GM03348 (cell line): Measurements from ENCODE around the gene SEMA3B.
"Not testable (repeated sequence)": the region's sequence is repeated elsewhere in the genome, so short reads cannot be mapped to it uniquely, and the experiment has no call there.

ENCODE experiments used
- DNase-seq: peaks from one replicate; pipeline ENCODE4 v3.0.0; 2012; ENCODE audit warnings: low spot score

Gene SEMA3B

DNA sequence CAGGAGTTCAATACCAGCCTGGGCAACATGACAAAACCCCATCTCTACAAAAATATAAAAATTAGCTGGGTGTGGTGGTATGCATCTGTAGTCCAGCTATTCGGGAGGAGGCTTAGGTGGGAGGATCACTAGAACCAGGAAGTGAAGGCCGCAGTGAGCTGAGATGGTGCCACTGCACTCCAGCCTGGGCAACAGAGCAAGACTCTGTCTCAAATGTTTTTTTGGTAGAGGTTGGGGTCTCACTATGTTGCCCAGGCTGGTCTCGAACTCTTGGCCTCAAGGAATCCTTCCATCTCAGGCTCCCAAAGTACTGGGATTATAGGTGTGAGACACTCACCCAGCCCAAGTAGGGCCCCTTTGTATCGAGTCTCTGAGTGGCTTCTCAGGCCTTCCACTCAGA is 25.1 kb downstream of the SEMA3B start:
- no peak for DNase-seq

DNA sequence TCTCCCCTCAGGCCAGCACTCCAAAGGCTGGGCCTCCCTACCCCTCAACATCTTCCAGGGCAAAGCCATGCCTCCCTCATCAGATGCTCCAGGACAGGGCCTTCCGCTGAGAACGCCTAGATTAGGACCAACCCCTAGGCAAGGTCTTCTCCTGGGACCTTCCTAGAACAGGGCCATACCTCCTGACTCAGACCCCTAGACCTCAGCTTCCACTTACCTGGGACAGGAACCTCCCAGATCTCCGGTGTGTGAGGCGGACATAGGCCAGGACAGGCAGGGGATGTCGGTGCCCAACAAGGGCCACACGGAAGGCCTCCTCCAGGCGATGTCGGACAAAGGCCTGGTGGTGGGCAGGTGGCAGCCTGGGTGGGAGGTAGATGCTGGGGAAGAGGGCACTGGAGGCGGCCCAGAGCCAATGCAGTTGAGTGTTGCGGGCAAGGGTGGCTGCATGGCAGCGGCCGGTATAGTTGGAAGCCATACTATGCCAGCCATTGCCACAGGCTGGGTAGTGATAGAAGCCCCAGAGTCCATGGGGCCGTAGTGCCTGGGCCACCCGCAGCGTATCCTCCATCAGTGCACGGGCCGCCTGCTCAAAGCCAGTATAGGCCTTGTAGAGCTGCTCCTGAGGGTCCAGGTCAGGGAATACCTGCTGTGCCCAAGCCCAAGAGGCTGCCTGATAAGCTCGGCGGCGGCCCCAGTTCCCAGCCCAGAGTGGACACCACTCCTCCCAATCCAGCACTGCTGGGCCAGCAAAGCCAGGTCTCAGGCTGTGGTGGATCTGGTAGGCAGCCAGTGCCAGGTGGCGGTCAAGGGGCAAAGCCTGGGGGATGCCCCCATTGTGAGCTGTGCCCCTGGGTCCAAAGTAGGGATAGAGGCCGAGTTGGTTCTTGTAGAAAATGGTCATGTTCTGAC is 25.8 kb downstream of the SEMA3B start:
- no peak for DNase-seq

DNA sequence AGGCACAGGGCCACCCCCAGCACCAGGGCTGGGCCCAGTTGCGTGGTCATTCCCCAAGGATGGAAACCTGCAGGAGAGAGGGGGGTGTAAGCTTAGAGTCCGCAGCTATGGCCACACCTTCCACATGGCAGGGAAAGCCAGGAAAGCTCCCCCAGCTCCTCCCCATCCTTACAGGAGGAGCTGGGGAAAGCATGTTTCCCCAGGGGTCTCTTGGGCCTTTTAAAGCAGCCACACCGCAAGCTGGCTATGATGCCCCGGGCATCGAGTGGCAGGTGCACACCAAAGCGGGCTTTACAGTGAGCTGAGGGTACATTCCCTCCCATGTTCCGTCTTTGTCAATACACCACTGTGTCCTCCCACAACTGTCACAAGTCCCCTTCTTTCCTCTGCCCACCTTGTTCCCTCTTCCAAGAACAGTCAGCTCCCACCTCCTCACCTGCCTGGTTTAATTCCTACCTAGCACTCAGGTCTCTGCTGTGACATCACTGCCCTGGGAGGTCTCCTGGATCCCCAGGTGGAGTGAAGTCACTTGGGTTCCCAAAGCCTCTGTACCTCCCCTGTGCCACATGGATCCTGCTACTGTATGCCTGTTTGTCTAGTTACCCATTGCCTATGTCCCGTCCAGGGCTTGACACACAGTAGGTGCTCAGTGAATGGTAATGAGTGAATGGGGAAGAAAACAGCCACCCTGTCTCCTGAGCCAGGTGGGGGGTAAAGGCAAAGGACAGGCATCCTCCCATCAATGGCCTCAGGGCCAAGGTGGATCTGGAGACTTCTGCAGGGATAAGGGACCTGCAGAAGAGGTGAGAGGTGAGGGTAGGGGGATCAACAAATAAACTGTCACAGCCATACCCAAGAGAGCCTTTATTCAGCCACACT is 26.8 kb downstream of the SEMA3B start:
- no peak for DNase-seq

DNA sequence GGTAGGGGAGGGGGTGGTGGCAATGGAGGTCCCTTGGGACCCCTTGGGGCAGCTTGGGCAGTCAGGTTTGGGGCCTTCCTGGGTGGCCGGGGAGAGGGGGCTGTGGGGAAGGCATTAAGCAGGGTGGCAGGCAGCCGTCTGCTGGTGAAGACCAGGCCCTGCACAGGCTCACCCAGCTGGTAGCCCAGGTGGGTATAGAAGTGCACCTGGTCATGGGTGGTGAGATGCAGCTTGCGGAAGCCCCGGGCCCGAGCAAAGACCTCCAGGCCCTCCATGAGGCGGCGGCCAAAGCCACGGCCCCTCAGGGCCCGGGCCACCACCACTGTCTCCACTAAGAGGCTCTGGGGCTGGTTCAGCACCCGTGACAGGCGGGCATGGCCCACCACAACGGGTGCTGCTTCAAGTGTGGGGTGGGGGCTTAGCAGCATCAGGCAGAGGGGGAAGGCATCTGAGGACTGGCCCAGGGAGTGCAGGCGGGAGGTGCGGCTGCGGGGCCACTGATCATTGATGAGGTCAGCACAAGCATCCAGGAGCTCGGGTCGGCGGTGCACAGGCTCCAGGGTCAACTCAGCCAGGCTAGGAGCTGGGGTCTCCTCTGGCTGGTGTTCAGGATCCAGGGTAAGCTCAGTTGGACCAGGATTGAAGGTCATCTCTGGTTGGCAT is 27.9 kb downstream of the SEMA3B start:
- no peak for DNase-seq

DNA sequence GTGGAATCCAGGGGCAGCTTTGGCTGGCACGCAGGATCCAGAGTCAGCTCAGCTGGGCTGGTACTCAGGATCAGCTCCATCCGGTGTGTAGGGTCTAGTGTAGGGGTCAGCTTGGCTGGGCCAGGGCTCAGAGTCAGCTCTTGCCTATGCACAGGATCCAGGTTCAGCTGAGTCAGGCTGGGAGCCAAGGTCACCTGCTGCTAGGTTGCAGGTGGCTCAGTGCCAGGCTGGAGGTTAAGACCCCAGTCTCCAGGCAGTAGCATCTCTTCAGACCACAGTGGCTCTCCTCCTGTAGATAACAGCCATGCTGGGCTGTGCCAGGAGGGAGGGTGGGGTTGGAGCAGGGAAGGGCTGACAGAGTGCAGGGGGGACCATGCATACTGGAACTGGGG is 28.4 kb downstream of the SEMA3B start:
- DNase-seq = no peak

DNA sequence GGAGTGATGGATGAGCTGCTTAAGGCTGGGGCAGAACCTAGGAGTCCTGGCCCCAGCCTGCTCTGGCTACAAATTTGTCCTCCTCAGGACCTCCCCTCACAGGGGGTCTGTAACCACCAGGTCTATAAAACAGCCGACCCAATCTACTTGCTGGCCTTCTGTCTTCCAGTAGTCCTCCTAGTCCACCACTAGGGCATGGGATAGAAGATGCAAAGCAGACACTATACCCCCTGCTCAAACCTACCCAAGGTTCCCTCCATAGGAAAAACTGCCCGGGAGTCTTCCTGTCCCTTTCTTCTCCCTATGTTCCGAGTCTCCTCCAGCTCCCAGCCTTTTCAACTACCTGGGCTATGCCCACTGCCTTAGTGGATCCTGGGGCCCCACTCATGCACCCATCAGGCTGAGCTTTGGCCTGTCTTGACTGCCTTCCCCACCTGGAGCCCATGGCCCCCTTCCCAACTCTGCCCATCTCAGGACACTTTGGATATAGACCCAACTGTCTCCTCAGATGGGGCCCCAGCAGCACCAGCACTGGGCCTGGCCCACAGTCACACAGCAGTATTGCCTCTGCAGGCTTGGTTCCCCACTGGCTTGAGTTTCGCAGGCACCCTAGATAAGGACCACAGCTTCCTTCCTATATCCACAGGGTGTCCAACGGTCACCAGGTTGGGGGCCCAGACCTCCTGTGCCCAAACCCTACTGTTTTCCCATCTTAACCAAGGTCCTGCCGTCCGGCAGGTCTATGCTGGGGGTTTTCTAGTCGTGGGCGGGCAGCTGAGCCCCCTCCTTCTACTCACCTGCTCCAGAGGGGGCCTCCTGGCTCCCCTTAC is 29.2 kb downstream of the SEMA3B start:
- DNase-seq = no peak

DNA sequence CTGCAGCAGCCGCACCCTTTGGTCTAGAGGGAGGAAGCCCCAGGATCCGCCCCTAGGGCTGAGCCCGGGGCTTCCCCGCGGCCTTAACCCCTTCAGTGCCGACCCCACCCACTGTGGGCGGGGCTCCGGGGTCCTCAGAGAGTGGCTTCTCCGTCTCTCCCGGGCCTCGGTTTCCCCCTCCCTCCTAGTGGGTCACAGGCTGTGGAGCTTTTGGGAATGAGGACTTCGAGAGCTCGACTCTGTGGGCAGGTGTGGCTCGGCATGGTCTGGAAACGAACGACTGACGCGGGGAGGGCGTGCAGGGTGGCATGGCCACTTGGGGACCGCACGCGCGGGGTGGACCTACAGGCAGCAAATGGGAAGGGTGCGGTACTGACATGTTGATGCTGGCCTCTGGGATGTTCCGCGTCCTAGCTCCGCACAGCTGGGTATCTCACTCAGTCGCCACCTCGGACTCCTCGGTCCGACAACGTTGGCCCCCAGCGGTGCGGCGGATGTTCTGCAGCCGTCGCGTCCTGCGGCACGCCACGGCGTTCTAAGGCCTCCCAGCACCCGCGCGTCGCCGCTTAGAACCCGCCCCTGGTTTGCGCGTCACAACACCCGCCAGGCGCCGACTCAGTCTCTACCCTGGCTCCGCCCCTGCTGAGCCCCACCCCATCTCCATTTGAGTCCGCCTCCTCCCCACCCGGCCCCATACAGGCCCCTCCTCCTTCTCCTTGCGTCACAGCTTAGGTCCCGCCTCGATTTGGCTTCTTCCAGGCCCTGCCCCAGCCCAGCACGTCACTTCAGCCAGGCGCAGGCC is 30.1 kb downstream of the SEMA3B start, which contains the start of the genes HYAL3 and NAA80:
Gene HYAL3 (minus strand): TSS at position 570 of the 802 bp plus-strand sequence. CDS start 3,803 bp downstream, outside the sequence.
Gene NAA80 (minus strand): TSS at position 570 of the 802 bp plus-strand sequence. CDS start 1,942 bp downstream, outside the sequence.
- peak; percentile 100 for DNase-seq

DNA sequence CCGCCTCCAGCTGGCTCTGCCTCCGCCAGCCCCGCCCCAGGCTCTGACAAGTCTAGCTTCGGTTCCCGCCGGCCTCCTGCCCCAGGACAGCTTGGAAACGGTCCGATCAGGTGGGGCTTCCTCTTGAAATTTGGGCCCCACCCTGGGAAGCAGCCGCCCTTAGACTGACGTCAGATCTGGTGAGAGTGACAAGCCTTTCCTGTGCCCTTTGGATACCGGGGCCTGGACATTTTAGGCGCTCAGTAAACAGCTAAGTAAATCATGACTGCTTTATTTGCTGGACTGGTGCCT is 30.6 kb downstream of the SEMA3B start:
- DNase-seq = no peak

DNA sequence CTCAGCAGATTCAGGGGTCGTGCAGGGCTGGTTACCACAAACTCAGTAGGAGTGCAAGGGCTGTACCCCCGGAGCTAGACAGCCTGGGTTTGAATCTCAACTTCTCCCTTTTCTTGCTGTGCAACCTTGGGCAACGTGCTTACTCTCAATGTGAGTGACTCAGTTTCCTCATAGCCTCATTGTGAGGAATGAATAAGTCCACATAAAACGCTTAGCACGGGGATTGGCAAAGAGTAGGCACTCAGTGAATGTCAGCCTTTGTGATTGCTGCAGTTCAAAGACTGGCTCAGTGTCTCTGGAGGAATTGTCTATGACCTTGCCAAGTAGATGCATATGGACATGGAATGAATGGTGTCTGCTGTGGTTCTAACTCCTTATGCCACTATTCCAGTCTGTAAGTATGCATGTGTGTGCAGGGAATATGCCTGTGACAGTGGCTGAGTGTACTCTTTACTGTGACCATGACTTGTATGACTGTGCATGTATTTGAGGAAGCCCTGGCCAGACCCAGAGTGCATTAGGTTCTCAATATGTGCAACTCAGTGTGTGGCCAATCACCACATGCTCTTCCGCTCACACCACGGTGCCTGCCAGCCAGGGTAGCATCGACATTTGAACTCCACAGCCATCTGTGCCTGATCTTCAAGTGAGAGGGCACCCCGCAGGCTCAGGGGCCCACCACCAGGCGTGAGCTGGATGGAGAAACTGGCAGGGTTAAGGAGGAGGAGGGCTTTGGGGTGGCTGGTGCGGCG is 31.2 kb downstream of the SEMA3B start:
- DNase-seq = peak; percentile 22

DNA sequence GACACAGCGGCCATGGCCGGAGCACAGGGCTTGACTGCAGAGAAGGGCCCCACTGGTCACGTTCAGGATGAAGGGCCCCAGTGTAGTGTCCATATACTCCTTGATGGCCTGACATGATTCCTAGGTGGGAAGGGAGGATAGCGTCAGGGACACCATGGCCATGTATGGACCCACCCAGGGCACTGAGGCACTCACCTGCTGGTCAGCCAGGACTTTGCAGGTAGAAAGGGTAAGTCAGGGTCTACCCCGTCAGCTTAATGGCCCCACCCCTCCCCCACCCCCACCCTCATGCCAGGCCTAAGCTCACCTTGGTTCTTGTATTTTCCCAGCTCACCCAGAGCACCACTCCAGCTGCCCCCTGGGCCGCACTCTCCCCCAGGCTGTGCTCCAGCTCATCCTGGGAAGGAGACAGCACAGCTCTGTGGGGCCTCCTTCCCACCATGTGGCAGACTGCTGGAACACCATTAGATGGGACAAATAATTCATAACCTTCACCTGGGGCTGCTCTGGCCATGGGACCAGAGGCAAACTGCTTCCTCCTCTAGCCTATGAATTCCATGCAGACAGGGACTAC is 31.8 kb downstream of the SEMA3B start:
- no peak for DNase-seq

DNA sequence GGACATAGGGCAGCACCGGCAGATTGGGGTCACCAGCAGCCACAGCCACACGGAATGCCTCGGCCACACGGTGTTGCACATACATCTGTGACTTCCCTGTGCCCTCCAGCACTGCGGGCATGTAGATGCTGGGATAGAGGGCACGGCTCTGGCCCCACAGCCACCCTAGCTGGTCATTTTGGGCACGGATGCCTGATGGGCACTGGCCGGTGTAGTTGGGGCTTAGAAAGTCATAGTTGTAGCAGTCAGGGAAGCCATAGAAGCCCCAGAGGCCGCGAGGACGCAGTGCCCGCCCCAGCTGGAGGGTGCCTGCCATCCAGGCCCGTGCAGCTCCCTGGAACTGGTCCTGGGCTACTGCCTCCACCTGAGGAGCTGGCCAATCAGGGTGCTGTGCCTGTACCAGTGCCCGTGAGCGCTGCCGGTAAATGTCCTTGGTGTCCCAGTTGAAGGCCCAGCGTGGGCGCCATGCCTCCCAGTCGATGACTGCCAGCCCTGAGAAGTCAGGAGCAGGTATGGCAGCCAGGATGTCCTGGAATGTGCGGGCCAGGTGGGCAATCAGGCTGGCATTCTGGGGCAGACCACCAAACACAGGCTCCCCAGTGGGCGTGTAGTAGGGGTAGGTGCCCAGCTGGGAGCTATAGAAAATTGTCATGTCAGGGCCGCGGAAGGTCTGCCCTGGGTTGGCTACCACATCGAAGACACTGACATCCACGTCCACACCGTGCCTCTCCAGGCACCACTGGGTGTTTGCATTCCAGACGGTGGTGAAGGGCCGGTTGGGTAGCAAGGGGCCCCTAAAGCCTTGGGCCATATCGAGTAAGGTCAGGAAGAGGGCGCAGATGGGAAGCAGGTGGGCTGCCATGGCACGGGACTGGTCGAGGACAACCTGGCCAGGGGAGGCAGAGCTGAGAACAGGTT is 33.4 kb downstream of the SEMA3B start:
- no peak for DNase-seq

DNA sequence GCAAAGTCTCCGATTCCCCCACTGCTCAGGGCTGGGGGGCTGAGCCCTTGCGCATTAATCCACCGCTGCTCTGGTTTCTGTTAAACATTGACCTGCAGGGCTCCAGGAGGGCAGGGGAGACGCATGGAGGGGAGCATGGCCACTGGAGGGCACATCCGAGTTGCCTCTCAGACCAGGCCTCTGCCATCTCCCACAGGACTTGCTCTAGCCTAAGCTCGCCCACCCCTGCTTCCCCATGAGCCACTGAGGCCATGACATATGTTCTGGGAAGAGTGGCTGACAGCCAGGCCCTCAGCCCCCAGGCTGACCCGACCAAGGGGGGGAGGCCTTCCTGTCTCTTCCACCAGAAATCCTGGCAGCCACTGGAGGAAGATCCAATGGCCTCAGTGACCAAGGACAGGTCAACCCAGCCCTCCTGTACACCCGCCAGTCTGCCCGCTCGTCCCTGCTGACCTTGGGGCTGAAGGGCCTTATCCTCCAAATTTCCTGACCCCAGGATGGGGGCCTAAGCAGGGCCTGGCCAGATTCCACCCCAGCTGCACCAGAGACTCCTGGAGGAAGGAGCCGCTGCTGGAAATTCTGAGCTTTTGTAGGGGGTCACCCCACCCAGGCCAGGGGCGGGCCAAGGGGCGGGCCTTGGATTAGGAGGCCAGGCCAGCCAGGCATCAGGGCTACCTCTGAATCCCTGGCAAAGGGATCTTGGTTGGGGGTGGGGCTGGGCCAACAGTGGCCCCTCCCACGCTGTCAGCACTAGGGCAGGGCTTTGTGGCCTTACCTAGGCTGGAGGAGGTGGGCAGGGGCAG is 34.3 kb downstream of the SEMA3B start, which contains the start of gene HYAL1:
Gene HYAL1 (minus strand): TSS at position 562 of the 803 bp plus-strand sequence. CDS start 618 bp downstream, outside the sequence.
- no peak for DNase-seq

DNA sequence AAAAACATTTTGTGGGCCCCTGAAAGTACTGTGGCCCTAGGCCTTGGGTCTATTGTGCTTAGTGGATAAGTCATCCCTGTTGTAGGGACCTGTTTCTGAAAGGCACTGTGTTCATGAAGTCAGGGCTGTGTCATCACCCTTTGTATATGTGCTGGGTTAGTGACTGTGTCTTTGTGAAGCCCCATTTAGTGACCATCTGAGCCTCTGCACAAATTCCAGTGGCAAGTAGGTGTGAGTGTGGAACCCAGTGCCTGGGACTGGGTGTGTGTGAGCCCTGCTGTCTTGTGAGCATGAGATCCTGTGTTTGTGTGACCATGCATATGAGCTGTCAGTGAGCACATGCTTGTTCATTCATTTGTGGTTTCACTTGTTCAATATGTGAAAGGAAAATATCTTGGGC is 35.7 kb downstream of the SEMA3B start:
- DNase-seq = no peak

DNA sequence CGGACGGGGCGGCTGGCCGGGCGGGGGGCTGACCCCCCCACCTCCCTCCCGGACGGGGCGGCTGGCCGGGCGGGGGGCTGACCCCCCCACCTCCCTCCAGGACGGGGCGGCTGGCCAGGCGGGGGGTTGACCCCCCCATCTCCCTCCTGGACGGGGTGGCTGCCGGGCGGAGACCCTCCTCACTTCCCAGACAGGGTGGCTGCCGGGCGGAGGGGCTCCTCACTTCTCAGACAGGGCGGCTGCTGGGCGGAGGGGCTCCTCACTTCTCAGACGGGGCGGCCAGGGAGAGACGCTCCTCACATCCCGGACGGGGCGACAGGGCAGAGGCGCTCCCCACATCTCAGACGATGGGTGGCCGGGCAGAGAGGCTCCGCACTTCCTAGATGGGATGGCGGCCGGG is 43.1 kb downstream of the SEMA3B start:
- not testable (repeated sequence) for DNase-seq

DNA sequence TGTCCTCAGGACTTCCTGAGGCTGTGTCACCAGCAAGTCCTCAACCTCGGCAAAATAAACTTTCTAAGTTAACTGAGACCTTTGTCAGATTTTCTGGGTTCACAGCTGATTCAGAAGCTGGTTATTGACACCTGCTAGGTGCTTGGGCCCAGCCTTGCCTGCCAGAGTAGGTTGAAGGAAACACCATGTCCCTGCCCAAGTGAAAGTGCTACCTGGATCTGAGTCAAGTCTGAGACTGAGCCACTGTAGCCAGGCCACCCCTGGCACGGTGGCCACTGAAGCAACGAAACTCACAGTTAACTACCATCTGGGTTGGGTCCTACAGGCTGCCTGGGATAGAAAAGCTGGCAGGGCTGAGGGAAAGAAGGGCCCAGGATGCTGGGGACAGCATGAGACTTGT is 45.4 kb downstream of the SEMA3B start:
- no peak for DNase-seq

DNA sequence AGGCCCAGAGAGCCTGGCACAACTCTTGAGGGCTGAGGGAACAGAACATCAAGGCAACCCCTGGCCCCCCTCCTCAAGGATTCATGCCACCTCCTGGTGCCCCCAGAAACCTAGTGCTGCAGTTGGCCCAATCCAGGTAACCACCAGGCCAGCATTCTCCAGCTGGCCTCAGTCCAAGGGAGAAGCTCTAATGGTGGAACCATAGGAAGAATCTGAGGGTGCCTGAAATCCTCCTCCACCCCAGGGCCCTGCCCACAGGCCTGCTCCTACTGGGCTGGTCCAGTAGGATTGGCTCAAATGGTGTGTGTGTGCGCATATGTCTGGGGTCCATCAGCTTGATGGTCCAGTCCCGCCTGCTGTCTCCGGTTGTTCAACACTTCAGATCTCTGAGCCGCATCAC is 45.9 kb downstream of the SEMA3B start:
- no peak for DNase-seq

DNA sequence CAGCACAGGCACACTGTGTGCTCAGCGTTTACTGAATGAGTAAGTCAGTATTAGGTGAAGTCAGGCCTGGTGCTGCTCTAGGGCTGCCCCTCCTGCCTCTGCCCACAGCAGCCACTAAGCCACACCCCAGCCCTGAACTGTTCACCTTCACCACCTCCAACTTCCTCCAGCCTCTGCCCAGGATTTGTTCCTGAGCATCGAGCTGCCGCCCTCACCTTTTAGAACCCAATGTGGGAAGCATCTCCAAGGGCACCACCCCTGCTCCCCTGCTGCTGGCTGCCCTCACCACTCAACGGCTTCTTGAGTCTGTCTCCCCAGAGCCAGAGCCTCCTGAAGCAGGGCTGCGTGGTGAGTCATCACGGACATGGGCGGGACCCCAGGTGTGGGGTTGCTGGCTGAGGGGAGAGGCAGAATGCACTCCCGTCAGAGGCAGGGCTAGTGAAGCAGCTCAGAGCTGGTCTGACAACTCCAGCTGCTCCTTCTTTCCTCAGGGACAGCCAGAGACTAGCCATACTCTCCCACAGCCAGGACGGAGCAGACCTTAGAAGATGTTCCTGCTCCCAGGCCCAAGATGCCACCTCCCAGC is 47.8 kb downstream of the SEMA3B start:
- no peak for DNase-seq
